NCI-H345 (cell line): ENCODE data around the gene VSIR.

Experiments used
- DNase-seq: peaks from one replicate; lab custom pipeline; 2025; lab: John Stamatoyannopoulos, UW

Gene VSIR

DNA sequence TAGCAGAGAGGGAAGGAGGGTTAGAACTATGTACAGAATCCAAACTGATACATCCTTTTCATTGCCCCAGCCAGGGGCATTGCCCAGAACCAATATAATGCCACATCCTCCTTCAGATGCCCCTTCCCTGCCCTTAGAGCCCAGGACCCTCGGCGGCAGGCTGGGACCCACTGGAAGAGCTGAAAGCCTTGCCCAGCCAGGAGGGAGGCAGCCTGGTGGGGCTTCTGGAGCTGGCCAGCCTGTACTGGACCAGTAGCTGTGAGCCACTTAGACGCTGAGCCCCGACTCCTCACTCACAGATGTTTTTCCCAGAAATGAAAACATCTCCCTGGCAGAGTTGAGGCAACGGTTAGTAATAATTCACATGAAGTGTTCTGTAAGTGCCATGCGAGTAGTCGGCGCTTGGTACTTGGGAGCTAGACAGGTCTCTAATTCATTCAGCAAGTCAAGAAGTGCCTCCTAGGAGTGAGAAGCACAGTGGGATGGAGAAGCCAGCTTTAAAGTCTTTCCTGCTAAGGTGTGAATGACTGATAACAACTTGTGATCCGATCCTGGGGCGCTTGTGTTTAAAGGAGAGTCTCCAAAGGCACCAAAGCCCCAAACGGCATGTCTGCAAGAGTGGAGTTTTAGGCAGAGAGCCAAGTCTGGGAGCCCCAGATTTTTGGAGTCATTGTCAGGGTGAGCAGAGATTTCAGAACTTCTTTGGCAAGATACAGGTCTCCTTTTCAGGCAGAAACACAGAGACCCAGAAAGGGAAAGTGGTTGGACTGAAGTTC lies 9.8 kb downstream of the VSIR start:
- no peak for DNase-seq

DNA sequence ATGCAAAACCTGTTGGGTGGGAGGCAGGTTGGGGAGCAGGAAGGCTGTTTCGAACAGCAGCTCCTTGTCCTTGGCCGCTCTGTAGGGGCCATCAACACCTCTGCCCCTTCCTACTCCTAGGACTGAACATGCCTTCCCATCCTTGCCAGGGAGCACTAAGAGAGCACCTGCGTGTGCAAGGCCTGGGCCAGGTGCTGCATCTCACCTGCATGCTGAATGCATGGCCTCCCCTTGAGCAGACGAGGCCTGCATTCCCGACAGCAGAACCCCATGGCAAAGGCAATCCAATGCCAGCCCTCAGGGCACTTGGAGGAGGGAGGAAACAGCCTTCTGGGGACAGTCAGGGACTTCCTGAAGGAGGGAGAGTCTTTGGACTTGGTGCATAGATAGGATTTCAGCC lies 11.0 kb downstream of the VSIR start:
- DNase-seq: no peak

DNA sequence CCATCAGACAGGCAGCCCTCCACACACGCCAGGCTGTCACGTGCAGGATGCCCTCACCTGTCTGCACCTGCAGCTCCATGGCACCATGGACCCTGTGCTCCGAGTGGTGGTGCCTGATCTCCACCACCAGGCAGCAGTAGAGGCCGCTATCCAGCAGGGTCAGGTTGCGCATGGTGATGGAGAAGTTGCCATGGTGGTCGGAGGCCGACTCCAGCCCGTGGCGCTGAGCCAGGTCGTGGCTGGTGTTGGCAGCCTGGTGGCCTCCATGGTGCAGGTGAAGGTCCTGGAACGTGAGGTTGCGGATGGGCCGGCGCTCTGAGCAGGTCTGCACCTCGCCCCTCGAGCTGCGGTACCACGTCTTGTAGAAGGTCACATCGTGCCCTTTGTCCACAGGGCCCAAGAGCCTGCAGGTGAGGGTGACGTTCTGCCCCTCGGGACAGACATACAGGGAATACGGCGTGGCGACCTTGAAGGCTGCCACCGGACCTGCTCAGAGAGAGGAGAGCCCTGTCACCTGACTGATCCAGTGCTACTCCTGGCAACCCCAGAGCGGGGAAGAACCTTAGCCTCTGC lies 11.7 kb downstream of the VSIR start:
- no peak for DNase-seq

- DNase-seq: no peak
Observed at GRCh38 chr10:71761105-71761511, 12.2 kb downstream of the VSIR start.

GRCh38 chr10:71757399-71757922 lies 15.9 kb downstream of the VSIR start:
- no peak for DNase-seq

- DNase-seq: no peak
Observed at GRCh38 chr10:71756311-71757191, 16.8 kb downstream of the VSIR start.

DNA sequence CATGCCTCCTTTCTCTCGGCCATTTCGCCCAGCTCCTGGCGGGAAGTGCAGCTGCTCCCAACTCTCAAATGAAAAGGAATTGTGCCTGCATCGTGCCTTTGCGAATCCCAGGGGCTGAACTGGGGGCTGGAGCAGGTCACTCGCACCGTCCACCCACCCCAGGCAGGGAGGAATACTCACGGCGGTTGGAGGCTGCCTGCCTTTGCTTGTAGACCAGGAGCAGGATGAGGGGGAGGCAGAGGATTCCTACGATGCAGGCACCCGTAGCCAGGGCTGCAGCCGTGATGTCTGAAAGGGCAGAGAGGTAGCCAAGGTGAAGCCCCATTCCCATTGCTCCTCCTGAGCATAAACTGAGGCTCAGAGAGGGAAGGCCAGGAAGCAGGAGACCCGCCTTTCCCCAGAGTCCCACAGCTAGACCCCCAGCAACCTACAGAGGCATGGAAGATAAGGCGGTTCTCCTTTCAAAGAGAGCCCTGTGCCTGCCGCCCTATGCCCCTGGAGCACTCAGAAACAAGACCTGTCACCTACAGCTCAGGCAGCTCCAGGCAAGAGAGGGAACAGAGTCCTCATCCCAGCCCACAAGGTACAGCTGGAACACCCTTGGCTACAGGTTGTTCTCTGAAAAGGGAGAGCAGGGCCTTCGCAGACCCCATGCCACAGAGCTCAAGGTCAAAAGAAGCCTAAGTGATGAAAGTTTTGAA lies 18.0 kb downstream of the VSIR start:
- no peak for DNase-seq

DNA sequence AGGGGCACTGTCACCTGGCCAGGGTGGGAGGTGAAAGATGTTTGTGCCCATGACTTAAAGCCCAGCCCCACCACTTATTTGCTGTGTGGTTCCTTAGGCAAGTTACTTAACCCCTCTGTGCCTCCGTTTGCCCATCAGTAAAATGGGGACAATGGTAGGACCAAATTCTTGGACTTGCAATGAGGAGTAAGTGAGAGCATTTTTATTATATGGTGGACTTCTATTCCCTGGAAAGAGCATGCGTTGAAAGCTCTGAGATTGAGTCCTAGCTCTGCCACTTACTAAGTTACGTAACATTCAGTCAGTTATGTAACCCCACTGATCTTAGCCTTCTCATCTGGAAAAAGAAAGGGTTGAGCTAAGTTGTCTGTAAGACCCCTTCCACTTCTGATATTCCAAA lies 18.8 kb downstream of the VSIR start:
- DNase-seq: no peak

GRCh38 chr10:71753960-71754505 lies 19.3 kb downstream of the VSIR start:
- no peak for DNase-seq

DNA sequence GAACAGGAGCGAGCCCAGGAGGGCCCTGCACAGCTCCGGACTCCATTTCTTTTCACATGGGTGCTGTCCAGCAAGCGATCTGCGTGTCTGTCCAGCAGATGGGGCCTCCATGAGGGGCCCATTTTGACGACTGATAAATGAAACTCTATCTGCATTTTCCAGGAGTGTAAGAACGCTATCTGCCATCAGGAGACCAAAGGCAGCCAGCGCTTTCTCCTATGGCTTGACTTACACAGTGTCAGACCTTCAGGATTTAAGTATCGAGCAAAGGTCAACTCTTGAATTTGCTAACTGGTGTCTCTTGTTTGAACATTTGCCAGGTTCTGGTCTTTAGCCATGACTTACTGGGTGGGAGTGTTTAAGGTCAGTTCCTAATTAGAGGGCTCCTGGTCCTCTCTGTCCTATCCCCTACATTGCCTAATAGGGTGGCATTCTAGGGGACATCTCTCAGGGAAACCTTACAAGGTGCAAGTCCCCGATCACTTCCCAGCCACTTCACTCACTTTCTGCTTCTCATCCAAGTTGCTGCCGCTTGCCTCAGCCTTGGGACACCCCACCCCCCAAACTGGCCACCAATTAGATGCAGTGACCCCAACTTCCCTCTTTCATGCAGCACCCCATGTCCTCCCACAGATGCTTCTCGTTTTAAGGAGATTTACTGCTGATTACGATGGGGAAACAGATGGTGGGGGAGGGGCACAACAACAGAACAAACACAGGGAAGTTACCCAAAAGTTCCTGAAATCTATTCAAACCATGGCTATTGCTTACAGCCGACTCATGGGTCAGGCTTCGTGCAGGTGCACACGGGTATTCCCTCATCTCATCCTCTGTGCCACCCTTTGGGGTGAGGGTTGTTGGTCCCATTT lies 20.0 kb downstream of the VSIR start:
- DNase-seq: no peak

DNA sequence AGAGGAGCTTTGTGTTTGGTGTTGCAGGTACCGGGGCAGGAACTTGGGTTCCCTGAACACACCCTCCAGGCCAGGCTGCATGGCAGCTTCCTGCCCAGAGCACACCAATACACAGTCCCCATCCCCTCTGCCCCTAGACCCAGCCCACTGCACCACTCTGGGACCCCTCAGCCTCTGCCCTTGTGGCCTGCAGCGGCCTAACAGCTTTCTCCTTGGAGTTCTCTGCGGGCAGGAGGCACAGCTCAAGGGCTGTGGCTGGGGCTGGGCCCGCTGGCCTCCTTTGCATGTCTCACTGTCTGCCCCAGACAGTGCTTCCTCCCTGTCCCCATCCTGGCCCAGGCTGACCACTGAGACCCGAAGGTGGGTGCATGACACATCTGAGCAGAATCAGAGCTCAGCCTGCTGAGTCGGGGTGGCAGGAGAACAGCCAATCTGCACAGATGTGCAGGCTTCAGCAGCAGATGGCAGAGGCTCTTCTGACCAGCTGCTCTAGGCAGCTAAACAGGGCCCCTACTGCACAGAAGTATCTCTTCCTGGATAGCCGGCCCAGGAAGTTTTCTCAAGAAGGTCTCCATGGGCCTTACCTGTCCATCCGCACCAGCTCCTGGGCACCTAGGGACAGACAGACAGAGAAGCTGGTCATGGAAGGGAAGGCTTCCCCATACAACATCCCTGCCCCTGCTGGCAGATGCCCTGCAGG lies 20.8 kb downstream of the VSIR start:
- DNase-seq: no peak

DNA sequence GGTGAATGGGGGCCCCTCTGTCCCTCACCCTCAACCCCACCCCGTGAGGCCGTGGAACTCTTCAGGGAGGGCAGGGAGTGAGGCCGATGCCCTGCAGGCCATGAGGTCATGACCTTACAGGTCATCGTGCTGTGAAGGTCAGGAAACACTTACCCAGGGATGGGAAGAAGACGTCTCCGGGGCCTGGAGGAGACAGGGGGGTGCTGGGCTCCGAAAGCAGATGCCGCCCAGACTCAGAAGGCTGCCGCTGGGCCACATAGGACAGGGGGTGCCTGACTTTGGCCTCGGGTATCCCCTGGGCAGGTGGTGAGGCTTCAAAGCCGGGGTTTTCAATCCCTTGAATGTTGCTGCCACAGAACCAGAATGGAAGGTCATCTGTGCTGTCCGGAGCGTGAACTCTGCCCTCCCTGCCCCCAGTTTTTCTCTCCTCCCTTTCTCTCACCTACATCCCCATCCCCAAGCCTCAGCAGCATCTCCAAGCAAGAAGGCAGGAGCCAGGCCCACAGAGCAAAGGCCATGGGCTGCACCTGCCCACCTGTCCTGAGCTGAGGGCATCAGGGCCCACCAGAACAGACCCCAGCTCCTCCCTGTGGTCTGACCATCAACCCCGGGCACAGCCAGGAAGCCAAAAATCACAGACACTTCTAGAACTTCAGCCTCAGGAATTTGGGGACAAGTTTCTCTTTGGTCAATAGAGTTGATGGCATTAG lies 21.6 kb downstream of the VSIR start:
- DNase-seq: no peak

DNA sequence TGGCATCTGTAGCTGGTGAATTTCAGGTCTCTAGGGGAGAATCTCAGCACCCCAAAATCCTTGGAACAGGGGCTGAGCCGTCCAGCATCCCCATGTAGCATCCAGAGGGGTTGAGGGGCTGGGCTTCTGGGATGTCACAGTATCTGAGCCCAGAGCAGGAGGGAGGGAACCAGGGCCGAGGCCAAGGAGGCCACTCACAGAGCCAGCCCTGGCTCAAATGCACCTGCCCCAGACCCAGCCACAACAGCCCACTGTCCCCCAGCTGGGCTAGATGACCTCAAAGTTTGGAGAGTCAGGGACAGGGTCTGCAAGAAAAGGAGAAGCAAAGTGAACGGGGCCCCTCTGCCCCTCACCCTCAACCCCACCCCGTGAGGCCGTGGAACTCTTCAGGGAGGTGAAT lies 22.3 kb downstream of the VSIR start:
- no peak for DNase-seq

DNA sequence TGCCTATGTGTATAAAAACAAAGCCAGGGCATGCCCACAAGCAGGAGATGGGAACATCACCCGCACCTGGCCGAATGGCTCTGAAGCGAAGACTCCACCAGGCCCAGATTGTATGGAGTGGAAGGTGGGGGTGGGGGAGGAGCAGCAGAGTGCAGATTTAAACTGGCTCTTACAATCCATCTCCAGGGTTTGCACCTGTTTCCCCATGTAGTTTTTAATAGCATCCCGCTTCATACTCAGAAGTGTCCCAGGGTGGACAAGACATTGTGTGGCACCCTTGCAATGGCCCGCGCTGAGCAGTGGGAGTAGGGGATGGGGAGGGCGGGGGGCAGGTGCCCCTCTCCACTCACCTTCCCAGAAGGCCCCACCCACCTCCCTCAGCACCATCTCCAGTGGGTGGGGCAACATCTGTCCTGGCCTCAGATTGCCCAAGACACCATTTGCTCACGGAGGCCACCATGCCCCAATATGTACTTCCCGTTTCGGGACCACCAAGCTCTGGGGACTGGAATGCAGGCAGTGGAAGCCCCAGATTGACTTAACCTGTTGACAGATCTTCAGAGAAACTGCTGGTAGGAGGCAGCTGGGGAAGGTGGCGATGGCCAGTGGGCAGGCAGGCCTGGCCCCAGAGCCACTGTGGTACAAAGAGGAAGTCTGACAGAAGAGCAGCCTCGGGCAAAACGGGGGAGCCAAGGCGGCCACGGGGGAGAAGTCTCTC lies 23.0 kb downstream of the VSIR start:
- DNase-seq: no peak

- no peak for DNase-seq
Observed at GRCh38 chr10:71749396-71749795, 23.9 kb downstream of the VSIR start.

DNA sequence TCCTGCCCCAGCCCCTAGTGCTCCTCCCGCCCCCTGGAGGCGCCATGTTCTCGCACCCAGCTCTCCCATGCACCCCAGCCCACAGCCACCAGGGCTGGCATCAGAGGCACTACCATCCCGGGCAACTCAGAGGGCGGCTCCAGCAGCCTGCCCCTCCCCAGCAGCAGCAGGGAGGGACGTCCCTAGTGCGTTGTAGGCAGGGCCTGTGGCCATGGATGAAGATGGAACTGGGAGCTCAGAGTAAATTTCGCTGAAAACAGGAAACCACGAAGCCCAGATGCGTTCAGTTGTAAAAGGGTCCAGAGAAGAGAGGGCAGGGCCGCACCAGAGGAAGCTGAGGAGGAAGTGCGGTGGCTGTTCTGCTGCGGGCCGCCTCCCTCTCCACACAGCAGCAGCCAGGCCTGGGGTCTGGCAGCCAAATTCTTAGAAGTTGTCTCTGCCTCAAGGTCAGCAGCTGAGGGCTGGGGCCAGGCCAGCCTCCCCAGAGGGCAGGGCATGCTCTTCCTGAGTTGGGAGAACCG lies 24.6 kb downstream of the VSIR start:
- DNase-seq: no peak

DNA sequence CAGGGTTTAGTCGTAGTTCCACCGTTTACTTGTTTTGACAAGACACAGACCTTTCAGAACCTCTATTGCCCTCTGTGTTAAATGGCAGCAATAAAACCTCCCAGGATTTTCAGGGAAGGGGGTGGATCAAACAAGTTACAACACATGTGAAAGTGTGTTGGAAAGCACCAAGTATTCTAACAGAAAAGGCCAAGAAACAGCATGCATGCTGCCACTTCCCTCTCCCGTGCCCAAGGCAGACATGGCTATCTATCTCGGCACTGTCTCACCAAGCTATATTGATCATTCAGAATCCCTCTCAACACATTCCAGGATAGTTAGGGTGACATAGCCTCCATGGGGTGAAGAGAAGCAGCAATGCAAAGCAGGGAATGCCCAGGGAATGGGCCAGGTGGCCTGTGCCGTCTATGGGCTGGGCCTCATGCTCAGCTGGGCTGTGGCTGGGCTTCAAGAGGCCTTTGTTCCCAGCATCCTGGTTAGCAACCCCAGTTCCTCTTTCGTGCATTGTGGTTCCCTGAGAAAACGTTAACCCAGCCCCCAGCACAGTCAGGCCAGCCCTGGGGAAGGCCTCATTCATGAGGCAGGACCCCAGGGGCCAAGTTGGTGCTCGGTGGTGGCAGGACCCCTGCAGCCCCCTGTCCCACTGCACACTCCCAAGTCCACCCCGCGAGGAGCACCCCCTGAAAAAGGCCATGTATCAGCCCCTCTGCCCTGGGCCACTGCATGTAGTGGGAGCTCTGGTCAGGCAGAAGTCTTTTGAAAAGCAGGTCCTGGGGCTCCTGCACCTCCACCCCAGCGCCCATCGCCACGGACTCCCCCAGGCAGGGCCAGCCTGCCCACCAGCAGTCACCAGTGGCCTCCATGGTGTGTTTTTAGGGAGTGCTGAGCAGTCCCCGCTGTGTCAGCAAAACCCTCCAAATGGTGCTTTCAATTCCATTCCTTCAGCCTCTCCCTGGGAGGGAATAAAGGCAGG lies 25.5 kb downstream of the VSIR start:
- no peak for DNase-seq
